ENCODE measurements around the gene JMJD8.

DNA sequence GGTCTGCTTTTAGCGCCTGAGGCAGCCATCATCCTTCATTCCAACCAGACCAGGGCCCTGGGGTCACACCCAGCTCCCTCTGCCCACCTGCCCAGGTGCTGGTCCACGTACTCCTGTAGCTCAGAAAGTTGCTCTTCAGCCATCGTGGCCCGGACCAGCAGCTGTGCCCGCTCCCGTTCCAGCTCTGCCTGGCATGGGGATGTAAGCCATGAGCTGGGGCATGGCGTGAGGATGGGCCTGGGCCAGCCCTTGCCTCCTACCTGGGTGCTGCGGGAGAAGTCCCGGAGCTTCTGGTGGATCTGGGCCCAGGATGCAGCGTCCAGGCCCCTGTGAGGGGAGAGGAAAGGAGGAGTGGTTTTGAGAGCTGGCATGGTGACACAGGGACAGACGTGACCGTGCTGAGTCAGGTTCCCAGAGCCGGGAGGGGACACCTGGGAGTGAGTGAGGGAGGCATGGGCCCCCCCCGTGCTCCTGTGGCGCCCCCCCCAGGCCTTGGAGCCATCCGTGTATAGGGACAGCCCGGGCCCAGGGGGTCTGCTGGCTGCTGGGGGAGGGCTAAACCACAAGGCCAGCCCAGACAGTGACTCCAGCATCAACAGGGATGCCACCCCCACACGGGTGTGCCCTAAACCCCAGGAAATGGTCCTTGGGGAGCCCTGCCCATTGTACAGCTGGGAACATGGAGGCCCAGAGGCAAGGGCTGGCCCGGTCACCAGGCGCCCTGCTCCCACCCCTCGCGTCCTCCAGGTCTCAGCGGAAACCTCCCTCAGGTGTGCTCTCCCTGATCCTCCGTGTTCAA is 38.9 kb upstream of the JMJD8 start:
- TF ChIP-seq, protein P1, sequence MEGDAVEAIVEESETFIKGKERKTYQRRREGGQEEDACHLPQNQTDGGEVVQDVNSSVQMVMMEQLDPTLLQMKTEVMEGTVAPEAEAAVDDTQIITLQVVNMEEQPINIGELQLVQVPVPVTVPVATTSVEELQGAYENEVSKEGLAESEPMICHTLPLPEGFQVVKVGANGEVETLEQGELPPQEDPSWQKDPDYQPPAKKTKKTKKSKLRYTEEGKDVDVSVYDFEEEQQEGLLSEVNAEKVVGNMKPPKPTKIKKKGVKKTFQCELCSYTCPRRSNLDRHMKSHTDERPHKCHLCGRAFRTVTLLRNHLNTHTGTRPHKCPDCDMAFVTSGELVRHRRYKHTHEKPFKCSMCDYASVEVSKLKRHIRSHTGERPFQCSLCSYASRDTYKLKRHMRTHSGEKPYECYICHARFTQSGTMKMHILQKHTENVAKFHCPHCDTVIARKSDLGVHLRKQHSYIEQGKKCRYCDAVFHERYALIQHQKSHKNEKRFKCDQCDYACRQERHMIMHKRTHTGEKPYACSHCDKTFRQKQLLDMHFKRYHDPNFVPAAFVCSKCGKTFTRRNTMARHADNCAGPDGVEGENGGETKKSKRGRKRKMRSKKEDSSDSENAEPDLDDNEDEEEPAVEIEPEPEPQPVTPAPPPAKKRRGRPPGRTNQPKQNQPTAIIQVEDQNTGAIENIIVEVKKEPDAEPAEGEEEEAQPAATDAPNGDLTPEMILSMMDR (conservative IDR thresholded peaks at IDR 0.05 in 1 of 2, IDR thresholded peaks at IDR 0.05 in 1 of 2; ENCODE audit: low read depth in 1 of 2, low read length in 2 of 2) = no peak
- no peak for TF ChIP-seq EZH2 (IDR thresholded peaks at IDR 0.05; ENCODE audit: low read length, missing control alignments)
